Esophagus muscularis mucosa (tissue), 3 donors: Measurements from ENCODE around the gene ANK3.

ENCODE experiments used
- POLR2AphosphoS5 ChIP-seq, 2 donors: sonication (generic); formaldehyde crosslinking; IDR thresholded peaks; one replicate each; pipeline ENCODE4 v1.6.1; 2017; ENCODE audit warnings: antibody characterized with exemption in 2 of 2
- TF ChIP-seq, protein P1 (sequence below), 3 experiments: fragments of 200-600 bp in 2 of 3; fragments of 450-650 bp in 1 of 3; sonication (generic) in 2 of 3; IDR thresholded peaks; one replicate each; pipeline ENCODE4 v1.5.1; 2017 to 2019; ENCODE audit warnings: antibody characterized with exemption in 3 of 3, mild to moderate bottlenecking in 2 of 3, moderate library complexity in 1 of 3

DNA sequence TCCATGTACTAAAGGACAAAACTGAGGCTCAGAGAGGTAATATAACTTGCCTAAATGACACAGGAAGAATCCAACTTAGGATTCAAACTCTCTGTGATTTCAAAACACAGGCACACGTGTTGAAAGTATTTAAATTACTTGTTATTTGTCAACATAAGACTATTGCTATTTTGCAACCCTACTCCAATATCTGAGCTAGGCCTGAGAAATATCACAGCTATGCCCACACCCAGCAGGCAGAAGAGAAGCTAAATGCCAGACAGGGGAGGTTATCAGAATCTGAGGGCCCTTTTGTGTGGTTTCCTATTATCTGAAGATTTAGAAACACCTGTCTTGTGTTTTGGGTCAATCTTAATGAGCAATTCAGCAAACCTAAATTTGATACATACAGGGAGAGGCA is 204.3 kb downstream of the ANK3 start:
- TF ChIP-seq, protein P1, sequence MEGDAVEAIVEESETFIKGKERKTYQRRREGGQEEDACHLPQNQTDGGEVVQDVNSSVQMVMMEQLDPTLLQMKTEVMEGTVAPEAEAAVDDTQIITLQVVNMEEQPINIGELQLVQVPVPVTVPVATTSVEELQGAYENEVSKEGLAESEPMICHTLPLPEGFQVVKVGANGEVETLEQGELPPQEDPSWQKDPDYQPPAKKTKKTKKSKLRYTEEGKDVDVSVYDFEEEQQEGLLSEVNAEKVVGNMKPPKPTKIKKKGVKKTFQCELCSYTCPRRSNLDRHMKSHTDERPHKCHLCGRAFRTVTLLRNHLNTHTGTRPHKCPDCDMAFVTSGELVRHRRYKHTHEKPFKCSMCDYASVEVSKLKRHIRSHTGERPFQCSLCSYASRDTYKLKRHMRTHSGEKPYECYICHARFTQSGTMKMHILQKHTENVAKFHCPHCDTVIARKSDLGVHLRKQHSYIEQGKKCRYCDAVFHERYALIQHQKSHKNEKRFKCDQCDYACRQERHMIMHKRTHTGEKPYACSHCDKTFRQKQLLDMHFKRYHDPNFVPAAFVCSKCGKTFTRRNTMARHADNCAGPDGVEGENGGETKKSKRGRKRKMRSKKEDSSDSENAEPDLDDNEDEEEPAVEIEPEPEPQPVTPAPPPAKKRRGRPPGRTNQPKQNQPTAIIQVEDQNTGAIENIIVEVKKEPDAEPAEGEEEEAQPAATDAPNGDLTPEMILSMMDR (IDR thresholded peaks at IDR 0.05), result no peak
- TF ChIP-seq POLR2AphosphoS5 (IDR thresholded peaks at IDR 0.05), result no peak
